Activated CD8-positive, alpha-beta T cell treated with anti-CD3 and anti-CD28 coated beads, Interleukin-2, amount 10 ng/mL, durations not matched to agents 7 days and 5 days (primary cell): ENCODE data around the gene HSPB9. TPM values are rescaled to one million over a fixed set of nuclear protein-coding genes. Genes with fewer than 3 reads are reported as not detected.

ENCODE experiments used
- ATAC-seq: fragments of 150-1000 bp; cut with Tn5 transposase; one replicate; pipeline ENCODE4 v1.10.0; 2021; ENCODE audit warnings: moderate library complexity
- CTCF ChIA-PET: fragments of 350-600 bp; sonication (Branson Sonifier 250); formaldehyde crosslinking; loops from one replicate; lab custom pipeline; 2021; ENCODE audit warnings: antibody characterized with exemption; lab: Charles Lee
- POLR2A ChIA-PET: fragments of 350-600 bp; sonication (Branson Sonifier 250); formaldehyde crosslinking; loops from one replicate; lab custom pipeline; 2021; ENCODE audit warnings: antibody characterized with exemption; lab: Charles Lee
- DNase-seq: peaks from one replicate; pipeline ENCODE4 v3.0.0-alpha.2; 2020
- H3K27ac Mint-ChIP-seq: one replicate; pipeline ENCODE4 v1.8.0; 2021; ENCODE audit warnings: mild to moderate bottlenecking, mixed read lengths
- H3K27me3 Mint-ChIP-seq: one replicate; pipeline ENCODE4 v1.8.0; 2021; ENCODE audit warnings: low read depth, mixed read lengths
- H3K36me3 Mint-ChIP-seq: one replicate; pipeline ENCODE4 v1.8.0; 2021; ENCODE audit warnings: low read depth, mixed read lengths
- H3K4me1 Mint-ChIP-seq: one replicate; pipeline ENCODE4 v1.8.0; 2021; ENCODE audit warnings: low read depth, mixed read lengths
- H3K4me3 Mint-ChIP-seq: one replicate; pipeline ENCODE4 v1.8.0; 2021; ENCODE audit warnings: mild to moderate bottlenecking, mixed read lengths
- H3K9me3 Mint-ChIP-seq: one replicate; pipeline ENCODE4 v1.8.0; 2022; ENCODE audit warnings: mixed read lengths; ENCODE audit not compliant: insufficient read depth
- total RNA-seq, 2 experiments: library from RNA; stranded (reverse); gene quantifications; one replicate each; pipeline ENCODE4 v1.2.3, GENCODE V29; 2021

Gene HSPB9
- total RNA-seq, 2 experiments from 2014 or later: 0.16 to 0.29 TPM

DNA sequence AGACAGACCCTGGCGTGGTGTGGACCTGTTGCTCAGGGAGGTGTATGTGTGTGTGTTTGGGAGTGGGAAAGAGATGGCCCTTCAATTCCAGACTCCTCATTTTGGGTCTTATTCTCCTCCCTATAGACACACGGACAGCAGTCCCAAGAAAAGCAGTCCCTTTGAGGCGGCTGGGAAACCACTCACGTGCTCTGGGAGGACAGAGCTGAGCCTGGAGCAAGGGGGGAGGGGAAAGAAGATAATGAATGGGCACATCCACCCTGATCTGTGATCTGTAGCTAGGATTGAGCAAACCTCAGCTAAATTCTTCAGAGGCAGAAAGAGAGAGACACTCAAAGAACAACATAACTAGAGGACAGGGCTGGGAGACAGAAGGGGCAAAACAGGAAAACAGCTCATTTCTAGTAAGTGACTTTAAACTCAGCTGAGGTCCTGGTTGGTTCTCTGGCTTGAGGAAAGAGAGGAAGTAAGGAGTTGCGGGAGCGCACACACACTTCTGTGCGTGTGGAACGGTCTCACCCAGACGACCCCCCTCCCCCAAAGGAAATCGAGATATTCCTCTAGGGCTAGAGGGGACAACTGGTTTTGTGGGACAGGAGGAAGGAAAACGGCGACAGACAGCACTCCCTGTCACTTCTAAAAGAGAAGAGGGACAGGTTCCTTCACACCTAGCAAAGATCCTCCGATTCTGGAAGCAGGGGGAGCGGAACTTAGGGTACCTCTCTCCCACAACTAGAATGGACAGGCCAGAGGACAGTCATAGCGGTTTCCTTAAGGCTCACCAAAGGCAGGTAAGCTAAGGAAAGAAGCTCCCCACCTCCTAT is 31.5 kb downstream of the HSPB9 start:
- CTCF ChIA-PET: interaction anchor here (0.7 to 1.5 kb wide), 8 partner anchors 28 to 158 kb away, joined by 3 to 7 read pairs (median 4); partner anchors contain the start of genes DNAJC7 and NKIRAS2
- H3K4me3 Mint-ChIP-seq: peak overlapping the region; percentile 86
- H3K9me3 Mint-ChIP-seq: no peaks in the 10 kb centered on the region
- DNase-seq (no peak), ATAC-seq (peak; percentile 0)
- POLR2A ChIA-PET: interaction anchor here (0.6 to 2.2 kb wide), 14 partner anchors 11 to 260 kb away, joined by 3 to 8 read pairs (median 4); partner anchors contain the start of genes DHX58, DNAJC7, NKIRAS2 and STAT5B
- peaks cover 42% of the 10 kb centered on the region for H3K4me1 Mint-ChIP-seq
- peak overlapping the region; percentile 84 for H3K27ac Mint-ChIP-seq
- H3K27me3 Mint-ChIP-seq: no peaks in the 10 kb centered on the region
- H3K36me3 Mint-ChIP-seq: peaks cover 13% of the 10 kb centered on the region

DNA sequence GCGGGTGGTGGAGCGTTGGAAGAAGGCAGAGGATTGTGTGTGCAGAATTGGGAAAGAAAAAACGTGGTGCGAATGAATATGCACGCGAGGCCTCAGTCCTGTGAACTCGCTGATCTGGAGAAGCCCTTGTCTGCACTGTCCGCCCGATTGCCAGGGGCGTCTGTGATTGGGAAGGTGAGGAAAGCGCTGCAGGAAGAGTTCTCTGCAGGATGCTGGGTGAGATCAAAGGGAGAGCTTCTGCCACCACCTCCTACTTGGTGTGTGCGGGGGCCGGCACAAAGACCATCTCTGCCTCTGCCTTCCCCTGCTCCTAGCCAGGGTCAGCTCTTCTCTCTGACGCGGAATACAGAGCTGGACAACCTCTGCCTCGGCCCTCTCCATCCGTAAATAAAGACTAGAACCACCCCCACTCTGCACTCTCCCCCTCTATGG is 33.0 kb downstream of the HSPB9 start:
- no peak for ATAC-seq
- DNase-seq: no peak
- Mint-ChIP-seq H3K27ac (peak overlapping the region; percentile 84), H3K9me3 (no peaks in the 10 kb centered on the region), H3K27me3 (no peaks in the 10 kb centered on the region), H3K36me3 (peaks cover 13% of the 10 kb centered on the region), H3K4me3 (peak overlapping the region; percentile 86), H3K4me1 (peaks cover 42% of the 10 kb centered on the region)
- ChIA-PET CTCF (interaction anchor here (0.7 to 1.2 kb wide), 2 partner anchors 21 to 24 kb away, joined by 3 read pairs; no protein-coding TSS in a partner anchor), POLR2A (interaction anchor here (0.7 to 1.8 kb wide), 2 partner anchors 16 to 35 kb away, joined by 4 to 8 read pairs; no protein-coding TSS in a partner anchor)

DNA sequence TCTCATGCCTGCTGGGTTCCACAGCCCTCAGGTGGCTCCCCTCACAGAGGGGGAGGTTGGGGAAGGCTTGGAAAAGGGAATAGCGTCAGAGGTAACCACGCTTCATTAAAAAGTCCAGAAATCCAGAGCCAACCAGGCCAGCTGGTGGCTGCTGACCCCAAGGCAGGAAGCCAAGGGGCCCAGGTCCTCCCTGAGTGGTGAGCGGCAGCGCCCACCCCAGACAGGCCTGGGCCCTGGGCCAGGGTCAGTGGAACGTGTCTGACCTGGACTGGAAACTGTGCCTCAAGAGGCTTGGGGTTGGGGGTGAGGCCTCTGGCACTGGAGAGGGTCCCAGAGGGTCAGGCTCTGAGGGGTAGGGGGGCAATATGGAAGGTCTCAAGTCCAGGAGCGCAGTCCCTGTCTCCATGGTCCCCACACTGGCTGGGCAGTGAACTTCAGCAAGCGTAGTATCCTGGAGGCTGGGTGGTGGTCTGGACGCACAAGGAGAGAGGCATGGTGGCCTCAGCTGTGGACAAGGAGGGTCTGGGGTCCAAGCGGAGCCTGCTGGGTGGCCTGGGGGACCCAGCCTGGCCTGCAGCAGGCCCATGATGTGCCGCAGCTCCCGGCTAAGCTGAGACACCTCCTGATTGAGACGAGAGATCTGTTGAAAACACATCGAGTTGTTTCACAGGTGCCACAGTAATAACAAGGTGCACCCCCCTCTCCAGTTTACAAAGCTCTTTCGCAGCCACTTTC is 37.4 kb downstream of the HSPB9 start:
- H3K27me3 Mint-ChIP-seq: no peaks in the 10 kb centered on the region

DNA sequence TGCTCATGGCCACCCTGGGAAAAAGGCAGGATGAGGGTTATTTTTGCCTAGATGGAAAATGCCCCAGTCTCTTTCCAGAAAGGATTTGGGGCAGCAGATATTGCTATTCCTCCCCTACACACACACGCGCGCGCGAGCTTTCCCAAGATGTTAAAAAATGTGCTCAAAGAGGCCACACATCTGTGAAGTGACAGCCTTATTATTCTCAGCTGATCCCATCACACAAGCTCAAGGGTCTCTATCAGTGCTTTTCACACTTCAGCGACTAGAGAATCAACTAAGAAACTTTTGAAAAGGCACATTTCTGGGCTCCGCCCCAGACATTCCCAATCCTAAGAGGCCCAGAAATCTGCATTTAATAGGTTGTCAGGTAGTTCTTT is 37.9 kb downstream of the HSPB9 start:
- no peak overlapping the region for H3K27ac Mint-ChIP-seq
- H3K9me3 Mint-ChIP-seq: no peaks in the 10 kb centered on the region
- CTCF ChIA-PET: interaction anchor here (1.1 kb wide), 1 partner anchor 10 kb away, joined by 3 read pairs; no protein-coding TSS in a partner anchor

More for the DNA sequence above, 37.4 kb downstream of the HSPB9 start:
- Mint-ChIP-seq H3K4me1 (peaks cover 14% of the 10 kb centered on the region), H3K9me3 (no peaks in the 10 kb centered on the region), H3K27ac (no peak overlapping the region), H3K36me3 (no peaks in the 10 kb centered on the region), H3K4me3 (no peak overlapping the region)
- ATAC-seq (no peak), DNase-seq (no peak)
- ChIA-PET CTCF (no interaction called here), POLR2A (no interaction called here)

DNA sequence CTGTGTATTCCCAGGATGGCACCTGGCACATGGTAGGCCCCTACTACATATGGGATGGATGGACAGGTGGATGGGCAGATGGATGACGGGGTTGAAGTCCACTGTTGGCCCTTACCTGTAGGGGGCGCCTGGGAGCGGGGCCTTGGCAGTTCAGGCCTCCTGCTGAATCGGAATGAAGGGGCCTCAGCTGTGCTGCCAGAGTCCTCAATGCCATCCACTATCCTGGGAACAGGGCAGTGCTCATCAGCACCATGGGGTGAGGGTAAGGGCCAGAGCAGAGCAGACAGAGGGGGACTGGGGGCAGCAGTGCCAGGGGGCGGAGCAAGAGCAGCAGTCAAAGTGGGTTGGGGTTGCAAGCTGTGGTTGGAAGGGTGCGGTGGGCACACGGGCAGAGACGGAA is 40.5 kb downstream of the HSPB9 start:
- POLR2A ChIA-PET: no interaction called here
- CTCF ChIA-PET: interaction anchor here (0.6 to 2.8 kb wide), 6 partner anchors 17 to 243 kb away, joined by 3 to 22 read pairs (median 4); partner anchors contain the start of gene KCNH4
- Mint-ChIP-seq H3K4me1 (peaks cover 3% of the 10 kb centered on the region), H3K9me3 (no peaks in the 10 kb centered on the region), H3K27me3 (no peaks in the 10 kb centered on the region), H3K27ac (no peak overlapping the region), H3K4me3 (no peak overlapping the region), H3K36me3 (no peaks in the 10 kb centered on the region)
- DNase-seq (peak; percentile 63), ATAC-seq (peak; percentile 42)

More for the DNA sequence above, 37.9 kb downstream of the HSPB9 start:
- Mint-ChIP-seq H3K36me3 (no peaks in the 10 kb centered on the region), H3K4me1 (peaks cover 8% of the 10 kb centered on the region), H3K27me3 (no peaks in the 10 kb centered on the region), H3K4me3 (no peak overlapping the region)
- POLR2A ChIA-PET: no interaction called here
- DNase-seq (no peak), ATAC-seq (no peak)

DNA sequence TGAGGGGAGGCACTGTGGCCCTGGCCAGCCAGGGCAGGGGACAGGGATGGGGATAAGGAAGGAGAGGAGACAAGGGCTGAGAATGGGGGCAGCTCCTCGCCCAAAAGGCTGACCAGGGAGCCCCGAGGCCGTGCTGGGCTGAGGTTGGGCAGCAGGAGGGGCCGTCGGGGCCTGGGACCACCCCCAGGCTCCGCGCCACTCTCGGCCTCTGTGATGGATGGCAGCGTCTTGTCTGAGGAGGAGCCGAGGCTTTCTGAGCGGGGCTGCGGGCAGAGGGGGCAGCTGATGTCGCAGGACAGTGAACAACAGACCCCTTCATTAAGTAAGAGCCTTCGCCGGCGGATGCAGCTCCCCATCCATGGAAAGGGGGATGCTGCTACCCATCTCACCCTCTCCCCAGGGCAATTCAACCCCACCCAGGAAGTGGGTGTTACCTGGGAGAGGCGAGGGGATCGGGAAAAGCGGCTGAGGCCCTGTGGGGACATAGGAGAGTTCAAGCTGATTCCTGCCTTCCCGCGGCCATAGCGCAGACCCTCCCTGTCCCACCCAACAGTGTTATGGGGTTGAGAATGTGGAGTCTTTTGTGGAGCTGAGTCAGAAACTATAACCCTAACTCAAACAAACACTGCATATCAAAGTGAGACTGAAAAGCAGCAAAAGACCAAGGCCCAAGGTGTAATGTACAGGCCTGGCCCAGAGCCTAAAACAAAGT is 41.2 kb downstream of the HSPB9 start:
- POLR2A ChIA-PET: no interaction called here
- no peak overlapping the region for H3K27ac Mint-ChIP-seq

DNA sequence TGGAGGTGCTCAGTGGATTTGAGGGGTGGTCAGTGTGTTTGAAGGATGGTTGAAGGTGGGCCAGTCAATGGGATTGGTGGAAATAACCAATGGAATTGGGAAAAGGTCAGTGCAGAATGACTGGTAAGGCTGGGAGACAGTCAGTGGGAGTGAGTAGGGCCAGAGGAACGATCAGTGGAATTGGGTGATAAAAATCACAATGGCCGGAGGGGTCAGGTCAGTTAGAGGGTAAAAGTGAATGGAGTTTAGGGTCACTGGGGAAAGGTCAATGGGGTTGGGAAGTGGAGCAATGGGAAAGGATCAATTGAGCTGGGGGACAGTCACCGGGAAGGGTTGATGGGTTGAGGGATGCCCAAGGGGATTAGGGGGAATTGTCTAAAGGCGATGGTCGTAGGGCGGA is 43.1 kb downstream of the HSPB9 start:
- Mint-ChIP-seq H3K4me3 (no peak overlapping the region), H3K9me3 (no peaks in the 10 kb centered on the region), H3K27ac (no peak overlapping the region), H3K4me1 (peaks cover 3% of the 10 kb centered on the region), H3K36me3 (no peaks in the 10 kb centered on the region), H3K27me3 (no peaks in the 10 kb centered on the region)
- ChIA-PET POLR2A (no interaction called here), CTCF (no interaction called here)
- DNase-seq (no peak), ATAC-seq (no peak)

More for the DNA sequence above, 41.2 kb downstream of the HSPB9 start:
- CTCF ChIA-PET: interaction anchor here (0.6 to 2.8 kb wide), 6 partner anchors 17 to 242 kb away, joined by 3 to 22 read pairs (median 4); partner anchors contain the start of gene KCNH4
- no peak for ATAC-seq
- H3K4me3 Mint-ChIP-seq: no peak overlapping the region
- peaks cover 3% of the 10 kb centered on the region for H3K4me1 Mint-ChIP-seq
- H3K9me3 Mint-ChIP-seq: no peaks in the 10 kb centered on the region
- H3K27me3 Mint-ChIP-seq: no peaks in the 10 kb centered on the region
- no peak for DNase-seq
- no peaks in the 10 kb centered on the region for H3K36me3 Mint-ChIP-seq

DNA sequence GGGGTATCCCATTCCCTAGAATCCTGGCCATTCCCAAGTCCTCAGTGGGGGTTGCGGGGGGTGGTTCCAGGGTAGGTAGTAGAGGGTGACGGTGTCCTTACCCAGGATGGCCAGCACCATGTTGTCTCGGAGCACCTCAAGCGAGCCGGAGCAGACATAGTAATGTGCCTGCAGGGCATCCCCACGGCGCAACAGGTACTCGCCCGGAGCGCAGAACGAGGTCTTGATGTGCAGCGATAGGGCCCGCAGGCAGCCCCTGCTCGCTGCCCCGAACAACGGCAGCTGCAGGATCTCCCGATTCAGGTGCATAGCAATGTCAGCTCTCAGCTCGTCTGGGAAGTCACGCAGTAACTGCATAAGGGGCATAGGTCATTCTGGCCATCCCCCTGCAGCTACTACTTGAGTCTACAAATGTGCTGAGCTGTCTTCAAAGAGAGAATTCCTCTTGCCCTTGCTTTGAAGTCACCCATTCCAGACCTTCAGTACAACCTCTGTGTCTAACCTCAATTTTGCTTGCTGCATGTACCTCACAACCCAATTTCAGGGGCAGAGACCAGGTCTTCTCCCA is 43.7 kb downstream of the HSPB9 start:
- Mint-ChIP-seq H3K4me3 (no peak overlapping the region), H3K27ac (no peak overlapping the region), H3K27me3 (no peaks in the 10 kb centered on the region), H3K36me3 (no peaks in the 10 kb centered on the region), H3K4me1 (peaks cover 3% of the 10 kb centered on the region), H3K9me3 (no peaks in the 10 kb centered on the region)
- CTCF ChIA-PET: no interaction called here
- POLR2A ChIA-PET: no interaction called here
- no peak for DNase-seq
- ATAC-seq: no peak

DNA sequence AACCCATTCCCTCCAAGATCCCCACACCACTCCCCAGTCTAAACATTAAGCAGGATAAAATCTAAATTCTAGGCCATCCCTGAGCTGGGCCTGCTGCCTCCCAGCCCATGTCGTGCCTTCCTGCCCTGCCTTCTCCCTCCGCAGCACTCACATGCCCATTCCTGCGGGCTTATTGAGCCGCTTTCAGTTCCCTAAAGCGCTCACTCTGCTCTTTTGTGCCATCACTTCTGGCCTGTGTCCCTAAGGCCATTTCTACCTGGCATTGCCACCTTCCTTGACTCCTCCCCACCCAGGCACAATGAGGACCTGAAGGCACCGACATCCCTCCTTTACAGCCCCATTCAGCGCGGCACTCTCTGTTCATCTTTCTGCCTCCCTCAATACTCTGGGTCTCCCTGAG is 45.2 kb downstream of the HSPB9 start:
- Mint-ChIP-seq H3K27ac (no peak overlapping the region), H3K36me3 (no peaks in the 10 kb centered on the region), H3K9me3 (no peaks in the 10 kb centered on the region), H3K27me3 (no peaks in the 10 kb centered on the region), H3K4me1 (peaks cover 3% of the 10 kb centered on the region), H3K4me3 (no peak overlapping the region)
- ChIA-PET POLR2A (interaction anchor here (0.6 to 1.6 kb wide), 2 partner anchors 12 to 41 kb away, joined by 3 to 4 read pairs; no protein-coding TSS in a partner anchor), CTCF (no interaction called here)
- no peak for ATAC-seq
- DNase-seq: no peak

DNA sequence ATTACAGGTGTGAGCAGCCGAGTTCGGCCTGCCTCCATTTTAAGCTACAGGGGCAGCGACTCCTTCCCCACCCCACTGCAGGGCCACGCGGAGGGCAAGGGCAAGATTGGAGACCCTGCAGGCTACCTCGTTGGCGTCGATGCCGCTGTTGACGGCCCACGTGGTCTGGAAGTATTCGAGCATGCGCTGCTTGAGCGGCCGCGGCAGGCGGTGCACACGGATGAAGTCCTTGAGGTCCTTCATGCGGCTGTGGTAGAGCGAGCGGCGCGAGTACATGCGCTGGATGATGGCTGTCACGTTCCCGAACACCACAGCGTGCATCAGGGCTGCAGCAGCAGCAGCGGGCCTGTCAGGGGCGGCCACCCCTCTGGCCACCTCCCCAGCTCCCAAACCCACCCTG is 46.7 kb downstream of the HSPB9 start:
- ChIA-PET CTCF (no interaction called here), POLR2A (no interaction called here)
- no peak overlapping the region for H3K27ac Mint-ChIP-seq
- no peaks in the 10 kb centered on the region for H3K9me3 Mint-ChIP-seq
- H3K27me3 Mint-ChIP-seq: no peaks in the 10 kb centered on the region
- DNase-seq: no peak
- no peaks in the 10 kb centered on the region for H3K4me1 Mint-ChIP-seq
- no peak overlapping the region for H3K4me3 Mint-ChIP-seq
- no peaks in the 10 kb centered on the region for H3K36me3 Mint-ChIP-seq
- no peak for ATAC-seq

DNA sequence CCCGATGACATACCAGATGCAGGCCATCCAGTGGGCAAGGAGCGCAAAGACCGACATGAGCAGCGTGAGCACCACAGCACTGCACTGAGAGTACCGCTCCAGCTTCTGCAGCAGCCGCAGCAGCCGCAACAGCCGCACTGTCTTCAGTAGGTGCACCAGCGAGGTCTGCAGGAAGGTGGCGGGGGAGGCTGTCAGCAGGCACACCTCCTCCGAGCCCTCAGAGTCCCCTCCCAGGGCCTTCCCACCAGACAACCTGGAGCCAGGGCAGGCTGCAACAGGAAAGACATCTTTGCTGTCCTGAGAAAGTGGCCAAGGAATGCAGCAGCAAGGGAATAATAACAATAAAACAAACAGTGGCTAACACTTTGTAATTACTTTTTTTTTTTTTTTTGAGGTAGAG is 49.2 kb downstream of the HSPB9 start:
- Mint-ChIP-seq H3K4me3 (no peak overlapping the region), H3K27me3 (no peaks in the 10 kb centered on the region), H3K9me3 (no peaks in the 10 kb centered on the region), H3K27ac (no peak overlapping the region), H3K36me3 (no peaks in the 10 kb centered on the region), H3K4me1 (no peaks in the 10 kb centered on the region)
- ChIA-PET CTCF (no interaction called here), POLR2A (no interaction called here)
- DNase-seq: no peak
- ATAC-seq: no peak
